Measurements from ENCODE around the gene INSR. TPM values are rescaled to one million over a fixed set of nuclear protein-coding genes. Genes with fewer than 3 reads are reported as not detected.

INSR gene
- total RNA-seq, 1 donor from 2014 or later, result 3.2 TPM

DNA sequence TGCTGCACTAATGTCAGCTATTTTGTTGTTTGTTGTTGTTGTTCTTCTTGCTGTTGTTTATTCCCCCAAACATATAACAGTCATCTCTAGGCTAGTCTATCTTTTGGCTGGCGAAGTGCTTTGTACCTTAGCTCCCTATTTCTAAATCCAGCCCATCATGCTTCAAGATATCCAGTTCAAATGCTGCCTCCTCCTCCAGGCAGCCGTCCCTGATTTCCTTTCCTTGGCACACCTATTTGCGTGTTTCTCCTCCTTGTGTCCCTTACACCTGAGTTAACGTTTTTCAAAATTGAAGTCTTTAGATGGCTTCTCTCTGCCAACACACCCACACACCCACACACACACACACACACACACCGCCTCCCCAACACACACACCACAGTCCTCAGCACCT is 25.5 kb downstream of the INSR start:
- no peak overlapping the region for H3K27ac Mint-ChIP-seq
- no peaks in the 10 kb centered on the region for H3K36me3 Mint-ChIP-seq (ENCODE audit: low read depth)
- no peak for DNase-seq
- no peak overlapping the region for H3K4me3 Mint-ChIP-seq
- POLR2A ChIA-PET, result no interaction called here
- no peaks in the 10 kb centered on the region for H3K27me3 Mint-ChIP-seq
- intact Hi-C loops (cut with micrococcal nuclease), result no loop called here
- TF ChIP-seq, protein P1, sequence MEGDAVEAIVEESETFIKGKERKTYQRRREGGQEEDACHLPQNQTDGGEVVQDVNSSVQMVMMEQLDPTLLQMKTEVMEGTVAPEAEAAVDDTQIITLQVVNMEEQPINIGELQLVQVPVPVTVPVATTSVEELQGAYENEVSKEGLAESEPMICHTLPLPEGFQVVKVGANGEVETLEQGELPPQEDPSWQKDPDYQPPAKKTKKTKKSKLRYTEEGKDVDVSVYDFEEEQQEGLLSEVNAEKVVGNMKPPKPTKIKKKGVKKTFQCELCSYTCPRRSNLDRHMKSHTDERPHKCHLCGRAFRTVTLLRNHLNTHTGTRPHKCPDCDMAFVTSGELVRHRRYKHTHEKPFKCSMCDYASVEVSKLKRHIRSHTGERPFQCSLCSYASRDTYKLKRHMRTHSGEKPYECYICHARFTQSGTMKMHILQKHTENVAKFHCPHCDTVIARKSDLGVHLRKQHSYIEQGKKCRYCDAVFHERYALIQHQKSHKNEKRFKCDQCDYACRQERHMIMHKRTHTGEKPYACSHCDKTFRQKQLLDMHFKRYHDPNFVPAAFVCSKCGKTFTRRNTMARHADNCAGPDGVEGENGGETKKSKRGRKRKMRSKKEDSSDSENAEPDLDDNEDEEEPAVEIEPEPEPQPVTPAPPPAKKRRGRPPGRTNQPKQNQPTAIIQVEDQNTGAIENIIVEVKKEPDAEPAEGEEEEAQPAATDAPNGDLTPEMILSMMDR (IDR thresholded peaks at IDR 0.05), result no peak
- H3K4me1 Mint-ChIP-seq, result peaks cover 8% of the 10 kb centered on the region
- ATAC-seq (ENCODE audit: low read depth), result no peak
- CTCF ChIA-PET, result no interaction called here
- H3K9me3 Mint-ChIP-seq, result peaks cover 4% of the 10 kb centered on the region

DNA sequence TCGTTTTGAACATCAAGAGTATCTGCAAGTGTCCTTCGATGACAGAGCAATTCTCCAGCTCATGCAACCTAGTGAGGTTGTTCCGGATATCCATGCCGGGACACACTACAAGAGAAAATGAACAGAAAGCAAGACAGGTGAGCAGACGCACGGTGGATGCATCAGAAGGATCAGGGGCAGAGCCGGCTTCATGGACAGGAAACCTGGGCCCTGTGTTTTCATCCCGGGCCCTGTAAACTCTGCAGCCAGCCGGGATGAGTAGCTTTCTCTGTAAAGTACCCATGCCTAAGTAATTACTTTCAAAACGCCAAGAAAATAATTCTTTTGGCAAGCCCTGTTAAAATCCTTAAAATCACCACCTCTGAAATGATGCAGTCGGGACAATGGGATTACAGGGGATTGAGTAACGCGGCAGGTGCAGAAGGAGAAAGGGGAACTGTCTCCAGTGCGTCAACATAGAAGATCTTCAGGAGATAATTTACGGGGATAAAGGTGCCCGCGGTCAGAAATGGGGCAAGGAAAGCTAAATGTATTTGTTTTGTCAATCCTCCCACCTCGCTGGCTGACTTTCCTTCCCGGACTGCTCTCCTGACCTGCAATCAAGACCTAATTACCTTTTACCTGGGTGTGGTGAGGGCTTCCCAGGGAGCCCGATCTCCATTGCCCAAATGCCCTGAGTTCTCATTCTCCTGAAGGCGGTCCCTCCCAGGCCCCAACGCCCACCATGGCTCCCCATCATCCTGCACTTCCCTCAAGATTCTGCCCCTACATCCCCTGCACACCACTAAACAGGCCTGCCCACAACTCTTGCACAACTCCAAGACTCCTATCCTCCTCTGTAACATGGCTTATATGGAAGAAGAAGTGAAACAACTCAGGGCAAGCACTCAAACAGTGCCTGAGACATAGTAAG is 26.2 kb downstream of the INSR start:
- TF ChIP-seq, protein P1 (IDR thresholded peaks at IDR 0.05), result no peak
- DNase-seq (no peak), ATAC-seq (ENCODE audit: low read depth) (no peak)
- peaks cover 6% of the 10 kb centered on the region for H3K4me1 Mint-ChIP-seq
- H3K36me3 Mint-ChIP-seq (ENCODE audit: low read depth), result no peaks in the 10 kb centered on the region
- POLR2A ChIA-PET, result no interaction called here
- CTCF ChIA-PET, result no interaction called here
- intact Hi-C loops (cut with micrococcal nuclease), result no loop called here
- H3K9me3 Mint-ChIP-seq, result peaks cover 4% of the 10 kb centered on the region
- H3K27ac Mint-ChIP-seq, result no peak overlapping the region
- no peak overlapping the region for H3K4me3 Mint-ChIP-seq
- no peaks in the 10 kb centered on the region for H3K27me3 Mint-ChIP-seq

DNA sequence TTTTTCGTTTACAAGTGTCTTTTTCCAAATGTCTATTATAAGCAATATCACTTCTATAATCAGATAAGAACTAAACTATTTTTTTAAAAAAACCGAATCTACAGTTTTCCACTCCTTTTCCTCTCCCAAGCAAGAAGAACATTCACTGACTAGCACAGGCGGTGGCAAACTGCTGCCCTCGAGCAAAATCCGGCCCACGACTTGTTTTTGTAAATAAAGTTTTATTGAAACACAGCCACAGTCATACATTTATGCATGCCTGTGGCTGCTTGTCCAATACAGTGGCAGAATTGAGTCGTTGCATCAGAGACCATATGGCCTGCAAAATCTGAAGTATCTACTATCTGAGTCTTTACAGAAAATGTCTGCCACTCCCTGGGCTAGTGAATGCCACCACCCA is 27.4 kb downstream of the INSR start:
- intact Hi-C loops (cut with micrococcal nuclease), result no loop called here
- Mint-ChIP-seq H3K27me3 (no peaks in the 10 kb centered on the region), H3K4me3 (no peak overlapping the region), H3K9me3 (peaks cover 4% of the 10 kb centered on the region), H3K27ac (no peak overlapping the region), H3K4me1 (no peaks in the 10 kb centered on the region), H3K36me3 (ENCODE audit: low read depth) (no peaks in the 10 kb centered on the region)
- no peak for ATAC-seq (ENCODE audit: low read depth)
- TF ChIP-seq, protein P1 (IDR thresholded peaks at IDR 0.05), result no peak
- ChIA-PET CTCF (no interaction called here), POLR2A (no interaction called here)
- DNase-seq, result no peak

DNA sequence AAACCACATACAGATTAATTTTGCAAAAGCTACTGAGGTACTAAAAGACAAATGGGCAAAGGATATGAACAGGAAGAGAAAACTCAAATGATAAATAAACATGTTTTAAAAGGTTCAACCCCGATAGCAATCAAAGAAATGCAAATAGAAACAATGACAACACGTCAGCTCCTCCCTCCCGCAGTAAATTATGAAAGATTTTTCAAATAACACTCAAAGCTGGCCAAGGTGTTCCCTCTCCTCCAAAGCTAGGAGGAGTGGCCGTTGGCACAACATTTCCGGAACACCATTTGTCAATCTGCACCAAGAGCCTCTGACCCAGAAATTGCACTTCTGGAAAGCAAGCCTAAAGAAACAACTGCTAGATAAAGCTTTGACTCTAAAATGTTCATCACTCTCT is 28.3 kb downstream of the INSR start:
- Mint-ChIP-seq H3K27me3 (no peaks in the 10 kb centered on the region), H3K27ac (no peak overlapping the region), H3K36me3 (ENCODE audit: low read depth) (no peaks in the 10 kb centered on the region), H3K9me3 (peaks cover 4% of the 10 kb centered on the region), H3K4me1 (no peaks in the 10 kb centered on the region), H3K4me3 (no peak overlapping the region)
- CTCF ChIA-PET, result no interaction called here
- ATAC-seq (ENCODE audit: low read depth) (no peak), DNase-seq (no peak)
- POLR2A ChIA-PET, result interaction anchor here (0.7 kb wide), 2 partner anchors 66 to 129 kb away, joined by 4 to 6 read pairs; no protein-coding TSS in a partner anchor
- intact Hi-C loops (cut with micrococcal nuclease), result no loop called here
- TF ChIP-seq, protein P1 (IDR thresholded peaks at IDR 0.05), result no peak

DNA sequence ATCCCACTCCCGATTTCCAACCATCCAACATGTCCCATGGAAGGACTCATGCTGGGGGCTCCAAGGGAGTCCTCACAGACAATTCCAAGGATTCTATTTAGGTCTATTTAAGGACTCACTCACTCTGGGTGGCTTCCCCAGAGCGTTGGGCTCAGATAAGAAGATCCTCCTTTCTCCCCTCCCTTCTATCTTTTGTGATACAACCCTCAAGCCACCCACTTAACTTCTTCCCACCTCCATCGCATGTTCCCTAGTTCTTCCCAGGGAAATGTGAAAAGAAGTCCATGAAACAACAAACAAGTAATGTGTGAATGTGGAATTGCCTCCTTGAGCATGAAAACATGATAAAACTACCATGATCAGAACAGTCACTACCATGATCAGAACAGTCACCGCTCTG is 29.4 kb downstream of the INSR start:
- no peaks in the 10 kb centered on the region for H3K27me3 Mint-ChIP-seq
- H3K36me3 Mint-ChIP-seq (ENCODE audit: low read depth), result no peaks in the 10 kb centered on the region
- POLR2A ChIA-PET, result interaction anchor here (0.6 to 0.7 kb wide), 2 partner anchors 22 to 102 kb away, joined by 3 read pairs; no protein-coding TSS in a partner anchor
- DNase-seq (no peak), ATAC-seq (ENCODE audit: low read depth) (no peak)
- H3K4me1 Mint-ChIP-seq, result no peaks in the 10 kb centered on the region
- peaks cover 4% of the 10 kb centered on the region for H3K9me3 Mint-ChIP-seq
- no peak overlapping the region for H3K27ac Mint-ChIP-seq
- H3K4me3 Mint-ChIP-seq, result no peak overlapping the region
- TF ChIP-seq, protein P1 (IDR thresholded peaks at IDR 0.05), result no peak
- CTCF ChIA-PET, result no interaction called here
- intact Hi-C loops (cut with micrococcal nuclease), result no loop called here

Measured in activated B cell treated with CpG ODN at 0.5 μM for 24 hours (primary cell).